ENCODE results near the gene LAMTOR5. TPM values are rescaled to one million over a fixed set of nuclear protein-coding genes. Genes with fewer than 3 reads are reported as not detected.
A peak's percentile ranks its signal among the peaks of the same experiment; 100 is the strongest.

The LAMTOR5 gene
- total and polyA plus RNA-seq, 3 donors from 2014 or later: 75.4 to 179 (median 88.8) TPM

DNA sequence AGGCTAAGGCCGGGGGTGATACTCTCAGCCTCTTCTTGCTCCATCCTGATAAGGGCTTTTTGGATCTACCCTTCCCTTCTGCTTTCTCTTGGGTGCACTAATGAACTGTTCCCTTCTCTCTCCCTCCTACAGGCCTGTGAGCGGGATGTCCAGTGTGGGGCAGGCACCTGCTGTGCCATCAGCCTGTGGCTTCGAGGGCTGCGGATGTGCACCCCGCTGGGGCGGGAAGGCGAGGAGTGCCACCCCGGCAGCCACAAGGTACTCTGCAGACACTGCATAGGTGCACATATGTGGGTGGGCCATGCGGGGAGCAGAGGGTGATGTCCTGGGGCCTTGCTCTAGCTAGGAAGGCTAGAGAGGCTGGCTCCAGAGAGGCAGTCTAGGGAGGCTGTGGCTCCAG lies 46.3 kb upstream of the LAMTOR5 start:
- DNase-seq: no peak
- intact Hi-C loops (cut with DNase I; ENCODE audit: low total_unique reads): no loop called here
- H3K27ac ChIP-seq: peak overlapping the region in 1 of 2 donors; percentile 84
- H3K27me3 ChIP-seq: no peaks in the 10 kb centered on the region
- TF ChIP-seq POLR2A (IDR thresholded peaks at IDR 0.05) (no peak), CTCF (IDR thresholded peaks at IDR 0.05) (no peak)
- no peaks in the 10 kb centered on the region for H3K36me3 ChIP-seq (ENCODE audit: low read depth, missing control alignments)
- H3K9me3 ChIP-seq: no peaks in the 10 kb centered on the region
- H3K4me1 ChIP-seq: peaks cover 14% of the 10 kb centered on the region
- WGBS, 2 donors: 89 to 95% methylated on average over 9 of the region's 9 CpGs
- H3K4me3 ChIP-seq: no peak overlapping the region

DNA sequence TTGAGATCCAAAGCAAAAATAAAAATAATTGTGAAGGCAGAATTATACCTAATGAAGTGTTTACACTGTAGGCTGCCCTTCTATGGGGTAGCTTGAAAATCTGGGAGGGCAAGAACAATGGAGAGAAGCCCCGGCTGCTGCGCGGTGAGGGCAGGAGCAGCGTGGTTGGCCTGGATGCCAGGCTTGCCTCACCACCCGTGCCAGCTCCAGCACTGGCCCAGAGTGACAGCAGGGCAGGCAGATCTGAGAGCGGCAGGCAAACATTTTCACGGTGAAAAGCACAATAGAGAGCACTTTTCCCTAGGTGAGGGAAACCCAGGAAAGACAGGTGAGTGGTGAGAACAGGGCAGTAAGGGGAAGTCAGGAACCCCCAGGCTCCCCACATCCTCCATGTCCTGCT lies 44.8 kb upstream of the LAMTOR5 start:
- intact Hi-C loops (cut with DNase I; ENCODE audit: low total_unique reads): no loop called here
- Histone ChIP-seq H3K36me3 (ENCODE audit: low read depth, missing control alignments) (no peaks in the 10 kb centered on the region), H3K4me3 (peak overlapping the region in 1 of 2 donors; percentile 25), H3K9me3 (no peaks in the 10 kb centered on the region), H3K27me3 (no peaks in the 10 kb centered on the region), H3K4me1 (peaks cover 11% of the 10 kb centered on the region), H3K27ac (peak overlapping the region; percentile 78 to 84)
- 54 to 66% methylated on average over 4 to 7 of the region's 7 CpGs for WGBS, 2 donors
- DNase-seq: no peak
- no peak for TF ChIP-seq POLR2A (IDR thresholded peaks at IDR 0.05)

GRCh38 chr1:110450929-110451328 lies 43.4 kb upstream of the LAMTOR5 start, which contains the start of gene PROK1:
PROK1 (plus strand) TSS chr1:110451149; CDS start chr1:110451217, 68 bp downstream.
- DNase-seq: peak; percentile 33
- Histone ChIP-seq H3K27ac (peak within 1 kb of the TSS; percentile 78 to 84), H3K9me3 (no peaks in the 10 kb centered on the region), H3K4me1 (peaks cover 7% of the 10 kb centered on the region), H3K4me3 (peak within 1 kb of the TSS; percentile 25 to 38), H3K36me3 (ENCODE audit: low read depth, missing control alignments) (no peaks in the 10 kb centered on the region), H3K27me3 (no peaks in the 10 kb centered on the region)
- intact Hi-C loops (cut with DNase I; ENCODE audit: low total_unique reads): no loop called here
- 55 to 57% methylated on average over 8 of the region's 8 CpGs for WGBS, 2 donors
- TF ChIP-seq POLR2A (IDR thresholded peaks at IDR 0.05): no peak

GRCh38 chr1:110449661-110450651 lies 42.5 kb upstream of the LAMTOR5 start:
- H3K4me1 ChIP-seq: peaks cover 4% of the 10 kb centered on the region
- no peaks in the 10 kb centered on the region for H3K9me3 ChIP-seq
- H3K4me3 ChIP-seq: no peak overlapping the region
- H3K27ac ChIP-seq: peak overlapping the region; percentile 78 to 84
- no peak for DNase-seq
- H3K36me3 ChIP-seq (ENCODE audit: low read depth, missing control alignments): no peaks in the 10 kb centered on the region
- H3K27me3 ChIP-seq: no peaks in the 10 kb centered on the region
- intact Hi-C loops (cut with DNase I; ENCODE audit: low total_unique reads): no loop called here
- 60 to 70% methylated on average over 12 of the region's 12 CpGs for WGBS, 2 donors
- no peak for TF ChIP-seq CTCF (IDR thresholded peaks at IDR 0.05)
- TF ChIP-seq POLR2A (IDR thresholded peaks at IDR 0.05): no peak

DNA sequence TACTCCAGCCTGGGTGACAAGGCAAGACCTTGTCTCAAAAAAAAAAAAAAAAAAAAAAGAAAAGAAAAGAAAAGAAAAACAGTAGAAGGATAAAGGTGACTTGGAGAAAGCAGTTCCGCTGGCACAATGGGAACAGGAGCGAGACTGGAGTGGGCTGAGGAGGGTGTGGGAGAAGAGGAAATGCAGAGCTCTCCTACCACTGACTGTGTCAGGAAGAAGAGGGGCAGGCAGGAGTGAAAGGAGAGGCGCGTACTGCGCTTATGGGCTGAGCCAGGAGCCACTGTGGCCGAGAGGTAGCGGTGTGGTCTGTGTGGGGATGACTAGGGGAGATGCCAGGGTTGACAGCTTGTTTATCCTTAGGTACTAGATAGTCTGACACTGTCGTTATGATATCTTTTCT lies 37.1 kb upstream of the LAMTOR5 start:
- DNase-seq: no peak
- intact Hi-C loops (cut with DNase I; ENCODE audit: low total_unique reads): no loop called here
- 90 to 91% methylated on average over 8 of the region's 8 CpGs for WGBS, 2 donors
- Histone ChIP-seq H3K27me3 (no peaks in the 10 kb centered on the region), H3K27ac (no peak overlapping the region), H3K9me3 (no peaks in the 10 kb centered on the region), H3K36me3 (ENCODE audit: low read depth, missing control alignments) (no peaks in the 10 kb centered on the region), H3K4me3 (no peak overlapping the region), H3K4me1 (peaks cover 5% of the 10 kb centered on the region)
- TF ChIP-seq CTCF (IDR thresholded peaks at IDR 0.05) (no peak), POLR2A (IDR thresholded peaks at IDR 0.05) (no peak)
